Epithelial cell of esophagus (primary cell): ENCODE measurements around the gene CC2D2A.

Experiments used
- DNase-seq: peaks from one replicate; pipeline ENCODE4 v3.0.0; 2010; ENCODE audit warnings: low read depth
- H3K4me3 ChIP-seq: 2 replicates; pipeline ENCODE4 v1.5.1; 2011; ENCODE audit warnings: mild to moderate bottlenecking, low read length, control low read depth
- TF ChIP-seq, protein P1 (sequence below): IDR thresholded peaks from 2 replicates; pipeline ENCODE4 v1.5.1; 2011; ENCODE audit warnings: low read depth, mild to moderate bottlenecking, low read length, control low read depth, inconsistent platforms; ENCODE audit not compliant: insufficient read depth; ENCODE audit errors: missing control alignments

CC2D2A gene

DNA sequence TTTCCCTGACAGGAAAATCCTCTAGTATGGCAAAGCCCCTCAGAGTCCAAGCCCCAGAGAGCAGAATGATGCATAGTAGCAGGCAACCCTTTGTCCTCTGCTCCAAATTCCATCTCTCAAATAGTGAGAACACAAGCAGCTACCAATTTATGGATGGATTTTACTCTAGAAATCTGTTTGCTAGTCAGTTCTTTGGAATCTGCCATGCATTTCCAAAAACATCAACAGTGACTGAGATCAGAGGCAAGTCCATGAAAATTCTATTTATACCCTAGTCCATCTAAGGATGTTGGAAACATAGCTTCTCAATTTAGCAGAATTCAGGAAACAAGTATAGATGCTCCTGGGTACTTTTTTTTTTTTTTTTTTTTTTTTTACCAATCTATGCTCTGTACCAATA is 10.0 kb upstream of the CC2D2A start:
- DNase-seq: no peak
- no peak overlapping the region for H3K4me3 ChIP-seq
- TF ChIP-seq, protein P1, sequence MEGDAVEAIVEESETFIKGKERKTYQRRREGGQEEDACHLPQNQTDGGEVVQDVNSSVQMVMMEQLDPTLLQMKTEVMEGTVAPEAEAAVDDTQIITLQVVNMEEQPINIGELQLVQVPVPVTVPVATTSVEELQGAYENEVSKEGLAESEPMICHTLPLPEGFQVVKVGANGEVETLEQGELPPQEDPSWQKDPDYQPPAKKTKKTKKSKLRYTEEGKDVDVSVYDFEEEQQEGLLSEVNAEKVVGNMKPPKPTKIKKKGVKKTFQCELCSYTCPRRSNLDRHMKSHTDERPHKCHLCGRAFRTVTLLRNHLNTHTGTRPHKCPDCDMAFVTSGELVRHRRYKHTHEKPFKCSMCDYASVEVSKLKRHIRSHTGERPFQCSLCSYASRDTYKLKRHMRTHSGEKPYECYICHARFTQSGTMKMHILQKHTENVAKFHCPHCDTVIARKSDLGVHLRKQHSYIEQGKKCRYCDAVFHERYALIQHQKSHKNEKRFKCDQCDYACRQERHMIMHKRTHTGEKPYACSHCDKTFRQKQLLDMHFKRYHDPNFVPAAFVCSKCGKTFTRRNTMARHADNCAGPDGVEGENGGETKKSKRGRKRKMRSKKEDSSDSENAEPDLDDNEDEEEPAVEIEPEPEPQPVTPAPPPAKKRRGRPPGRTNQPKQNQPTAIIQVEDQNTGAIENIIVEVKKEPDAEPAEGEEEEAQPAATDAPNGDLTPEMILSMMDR: no peak

- TF ChIP-seq, protein P1: no peak
- no peak for DNase-seq
- H3K4me3 ChIP-seq: no peak overlapping the region
These were observed 3.1 kb upstream of the CC2D2A start for GRCh38 chr4:15466596-15466995.

DNA sequence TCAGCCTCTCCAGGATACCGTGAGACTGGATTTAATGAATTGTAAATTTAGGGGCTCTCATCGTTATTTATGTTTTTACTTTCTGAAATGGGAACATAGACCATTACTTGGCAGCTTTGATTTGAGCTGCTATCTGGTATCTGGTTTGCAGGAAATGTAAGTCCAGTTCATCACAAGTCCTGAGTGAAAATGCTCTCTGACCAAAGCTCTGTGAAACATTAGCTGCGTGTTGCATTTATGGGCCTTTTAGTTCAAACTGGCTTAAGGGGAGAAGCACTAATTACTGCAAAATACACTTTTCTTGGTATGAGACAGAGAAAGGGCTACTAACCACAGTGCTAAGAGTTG is 420 bp downstream of the CC2D2A start:
- DNase-seq: no peak
- TF ChIP-seq, protein P1: no peak
- peak overlapping the region; percentile 43 for H3K4me3 ChIP-seq

- no peak overlapping the region for H3K4me3 ChIP-seq
- TF ChIP-seq, protein P1: no peak
These were observed 6.7 kb downstream of the CC2D2A start for GRCh38 chr4:15476396-15476795.

GRCh38 chr4:15478724-15479088 is 9.0 kb downstream of the CC2D2A start:
- H3K4me3 ChIP-seq: no peak overlapping the region
- TF ChIP-seq, protein P1: no peak

More at GRCh38 chr4:15476396-15476795, 6.7 kb downstream of the CC2D2A start:
- DNase-seq: no peak

GRCh38 chr4:15479089-15479912 is 9.6 kb downstream of the CC2D2A start:
- H3K4me3 ChIP-seq: peak overlapping the region; percentile 78
- peak; percentile 85 for DNase-seq
- TF ChIP-seq, protein P1: peak; percentile 83

More at GRCh38 chr4:15478724-15479088, 9.0 kb downstream of the CC2D2A start:
- no peak for DNase-seq

DNA sequence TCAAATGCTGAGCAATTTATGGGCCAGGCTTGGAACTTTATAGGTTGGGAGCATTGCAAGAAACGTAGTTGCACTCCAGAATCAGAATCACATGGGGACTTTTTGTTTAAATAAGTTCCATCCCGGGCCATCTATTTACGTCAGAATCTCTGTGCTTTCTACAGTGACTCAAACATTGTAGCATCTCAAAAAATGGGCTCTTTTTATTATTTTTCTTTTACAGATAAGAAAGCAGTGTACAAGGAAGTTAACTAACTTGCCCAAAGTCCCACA is 10.2 kb downstream of the CC2D2A start:
- H3K4me3 ChIP-seq: peak overlapping the region; percentile 78
- no peak for DNase-seq

More for the DNA sequence above, 10.2 kb downstream of the CC2D2A start:
- TF ChIP-seq, protein P1: no peak
